Sigmoid colon (tissue), 7 donors: ENCODE data around the gene FBXL7. TPM values are rescaled to one million over a fixed set of nuclear protein-coding genes. Genes with fewer than 3 reads are reported as not detected.

Experiments
- DNase-seq: peaks from one replicate; pipeline ENCODE4 v3.0.0-alpha.2; 2019
- H3K27ac ChIP-seq, 4 donors: fragments of 200-600 bp; sonication (generic); one replicate each; pipeline ENCODE4 v1.5.1; 2016 to 2019; ENCODE audit warnings: mild to moderate bottlenecking in 1 of 4
- H3K27me3 ChIP-seq, 3 donors: fragments of 200-600 bp; sonication (generic); one replicate each; pipeline ENCODE4 v1.5.1; 2019; ENCODE audit warnings: mild to moderate bottlenecking in 1 of 3
- H3K36me3 ChIP-seq, 4 donors: fragments of 200-600 bp; sonication (generic); one replicate each; pipeline ENCODE4 v1.5.1; 2016 to 2019
- H3K4me1 ChIP-seq, 4 donors: fragments of 200-600 bp; sonication (generic); one replicate each; pipeline ENCODE4 v1.5.1; 2017 to 2019
- H3K4me3 ChIP-seq, 4 donors: fragments of 200-600 bp; sonication (generic); one replicate each; pipeline ENCODE4 v1.5.1; 2017 to 2019; ENCODE audit warnings: mild to moderate bottlenecking in 2 of 4, moderate library complexity in 1 of 4
- H3K9me3 ChIP-seq, 4 donors: fragments of 200-600 bp in 3 of 4; sonication (generic) in 3 of 4; one replicate each; pipeline versions ENCODE4 v1.5.1 to v1.6.1; 2013 to 2019
- EP300 ChIP-seq, 4 donors: sonication (generic); formaldehyde crosslinking; IDR thresholded peaks; one replicate each; pipeline ENCODE4 v1.6.1; 2017; ENCODE audit warnings: antibody characterized with exemption in 4 of 4
- POLR2A ChIP-seq, 2 donors: fragments of 450-650 bp; IDR thresholded peaks; one replicate each; pipeline ENCODE4 v1.6.1; 2016; ENCODE audit warnings: antibody characterized with exemption in 2 of 2, mild to moderate bottlenecking in 2 of 2, moderate library complexity in 2 of 2
- POLR2AphosphoS5 ChIP-seq, 4 donors: sonication (generic); formaldehyde crosslinking; IDR thresholded peaks; one replicate each; pipeline ENCODE4 v1.6.1; 2017; ENCODE audit warnings: antibody characterized with exemption in 4 of 4
- WGBS, 2 donors: extraction: QIAGEN DNeasy Blood & Tissue Kit; methylation state at CpG; one replicate each; pipeline ENCODE4 v1.1.7; 2013; 5-methylcytosine and 5-hydroxymethylcytosine counted together
- intact Hi-C: fragments of 100-400 bp; cut with DNase I; formaldehyde crosslinking; loops from one replicate; pipeline ENCODE4 v1.15.1; 2023
- polyA plus RNA-seq, 3 donors: library from polyadenylated mRNA; stranded (reverse); fragments of 200-250 nt; gene quantifications; one replicate each; pipeline ENCODE4 v1.2.3, GENCODE V29; 2013
- total RNA-seq, 4 donors: library from RNA; depleted of rRNA; stranded (reverse); fragments of >200 nt; gene quantifications; one replicate each; pipeline ENCODE4 v1.1.0, GENCODE V29; 2016
- TF ChIP-seq, protein P1 (sequence below), 4 experiments: fragments of 450-650 bp in 3 of 4; fragments of 200-600 bp in 1 of 4; IDR thresholded peaks; one replicate each; pipeline ENCODE4 v1.5.1; 2016 to 2019; ENCODE audit warnings: antibody characterized with exemption in 4 of 4, mild to moderate bottlenecking in 3 of 4, moderate library complexity in 2 of 4
- donor health status: healthy with polysubstance abuse.
- donor health status: Bipolar disorder and iron deficiency.
- donor health status: healthy.

Gene FBXL7
- total and polyA plus RNA-seq, 7 donors = 0.92 to 44.3 (median 18.2) TPM

- peaks cover 0 to 31% (median 17%) of the 10 kb centered on the region in 4 donors for H3K4me1 ChIP-seq
- intact Hi-C loops = no loop called here
- 60 to 75% methylated on average over 5 of the region's 5 CpGs for WGBS, 2 donors
- H3K27me3 ChIP-seq = no peaks in the 10 kb centered on the region
- no peak overlapping the region for H3K4me3 ChIP-seq
- no peaks in the 10 kb centered on the region for H3K36me3 ChIP-seq
- no peak overlapping the region for H3K27ac ChIP-seq
- H3K9me3 ChIP-seq = no peaks in the 10 kb centered on the region
- DNase-seq = no peak
- no peak for TF ChIP-seq POLR2A (IDR thresholded peaks at IDR 0.05)
- TF ChIP-seq, protein P1, sequence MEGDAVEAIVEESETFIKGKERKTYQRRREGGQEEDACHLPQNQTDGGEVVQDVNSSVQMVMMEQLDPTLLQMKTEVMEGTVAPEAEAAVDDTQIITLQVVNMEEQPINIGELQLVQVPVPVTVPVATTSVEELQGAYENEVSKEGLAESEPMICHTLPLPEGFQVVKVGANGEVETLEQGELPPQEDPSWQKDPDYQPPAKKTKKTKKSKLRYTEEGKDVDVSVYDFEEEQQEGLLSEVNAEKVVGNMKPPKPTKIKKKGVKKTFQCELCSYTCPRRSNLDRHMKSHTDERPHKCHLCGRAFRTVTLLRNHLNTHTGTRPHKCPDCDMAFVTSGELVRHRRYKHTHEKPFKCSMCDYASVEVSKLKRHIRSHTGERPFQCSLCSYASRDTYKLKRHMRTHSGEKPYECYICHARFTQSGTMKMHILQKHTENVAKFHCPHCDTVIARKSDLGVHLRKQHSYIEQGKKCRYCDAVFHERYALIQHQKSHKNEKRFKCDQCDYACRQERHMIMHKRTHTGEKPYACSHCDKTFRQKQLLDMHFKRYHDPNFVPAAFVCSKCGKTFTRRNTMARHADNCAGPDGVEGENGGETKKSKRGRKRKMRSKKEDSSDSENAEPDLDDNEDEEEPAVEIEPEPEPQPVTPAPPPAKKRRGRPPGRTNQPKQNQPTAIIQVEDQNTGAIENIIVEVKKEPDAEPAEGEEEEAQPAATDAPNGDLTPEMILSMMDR (IDR thresholded peaks at IDR 0.05) = no peak
- TF ChIP-seq POLR2AphosphoS5 (IDR thresholded peaks at IDR 0.05) = no peak
- no peak for TF ChIP-seq EP300 (IDR thresholded peaks at IDR 0.05)
Measured at GRCh38 chr5:15741591-15741990, 241.6 kb downstream of the FBXL7 start.

GRCh38 chr5:15746833-15747232 lies 246.9 kb downstream of the FBXL7 start:
- Histone ChIP-seq H3K36me3 (no peaks in the 10 kb centered on the region), H3K27ac (no peak overlapping the region), H3K9me3 (no peaks in the 10 kb centered on the region), H3K4me3 (no peak overlapping the region), H3K4me1 (peaks cover 0 to 5% (median 1%) of the 10 kb centered on the region in 4 donors), H3K27me3 (no peaks in the 10 kb centered on the region)
- 39 to 59% methylated on average over 2 of the region's 2 CpGs for WGBS, 2 donors
- DNase-seq = no peak
- intact Hi-C loops = no loop called here
- no peak for TF ChIP-seq POLR2AphosphoS5 (IDR thresholded peaks at IDR 0.05)

DNA sequence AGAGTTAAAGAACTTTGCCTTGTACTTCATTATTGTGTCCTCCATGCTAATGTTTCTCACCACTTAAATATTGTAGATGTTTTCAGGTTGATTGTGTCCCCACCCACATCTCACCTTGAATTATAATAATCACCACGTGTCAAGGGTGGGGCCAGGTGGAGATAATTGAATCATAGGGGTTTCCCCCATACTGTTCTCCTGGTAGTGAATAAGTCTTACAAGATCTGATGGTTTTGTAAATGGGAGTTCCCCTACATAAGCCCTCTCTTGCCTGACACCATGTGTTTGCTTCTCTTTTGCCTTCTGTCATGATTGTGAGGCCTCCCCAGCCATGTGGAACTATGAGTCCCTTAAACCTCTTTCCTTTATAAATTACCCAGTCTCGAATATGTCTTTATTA lies 248.3 kb downstream of the FBXL7 start:
- TF ChIP-seq EP300 (IDR thresholded peaks at IDR 0.05) = no peak
- TF ChIP-seq, protein P1 (IDR thresholded peaks at IDR 0.05) = no peak
- TF ChIP-seq POLR2A (IDR thresholded peaks at IDR 0.05) = no peak
- no peak for TF ChIP-seq POLR2AphosphoS5 (IDR thresholded peaks at IDR 0.05)
- intact Hi-C loops = no loop called here
- WGBS, 2 donors = 32 to 64% methylated on average over 2 of the region's 2 CpGs

GRCh38 chr5:15752663-15753285 lies 252.8 kb downstream of the FBXL7 start:
- intact Hi-C loops = no loop called here
- TF ChIP-seq, protein P1 (IDR thresholded peaks at IDR 0.05) = no peak
- no peak for TF ChIP-seq EP300 (IDR thresholded peaks at IDR 0.05)
- no peak for TF ChIP-seq POLR2A (IDR thresholded peaks at IDR 0.05)
- no peak for TF ChIP-seq POLR2AphosphoS5 (IDR thresholded peaks at IDR 0.05)
- peaks cover 0 to 5% (median 0%) of the 10 kb centered on the region in 4 donors for H3K9me3 ChIP-seq
- H3K36me3 ChIP-seq = no peaks in the 10 kb centered on the region
- no peak overlapping the region for H3K27ac ChIP-seq
- H3K4me1 ChIP-seq = peaks cover 0 to 16% (median 3%) of the 10 kb centered on the region in 4 donors
- peak; percentile 72 for DNase-seq
- WGBS, 2 donors = 68 to 71% methylated on average over 10 of the region's 10 CpGs
- no peaks in the 10 kb centered on the region for H3K27me3 ChIP-seq
- H3K4me3 ChIP-seq = peak overlapping the region in 3 of 4 donors; percentile 13 to 24 (median 18)

More for the DNA sequence above, 248.3 kb downstream of the FBXL7 start:
- H3K9me3 ChIP-seq = no peaks in the 10 kb centered on the region
- peaks cover 0 to 13% (median 3%) of the 10 kb centered on the region in 4 donors for H3K4me1 ChIP-seq
- DNase-seq = no peak
- H3K36me3 ChIP-seq = no peaks in the 10 kb centered on the region
- no peak overlapping the region for H3K27ac ChIP-seq
- H3K4me3 ChIP-seq = no peak overlapping the region
- H3K27me3 ChIP-seq = no peaks in the 10 kb centered on the region

DNA sequence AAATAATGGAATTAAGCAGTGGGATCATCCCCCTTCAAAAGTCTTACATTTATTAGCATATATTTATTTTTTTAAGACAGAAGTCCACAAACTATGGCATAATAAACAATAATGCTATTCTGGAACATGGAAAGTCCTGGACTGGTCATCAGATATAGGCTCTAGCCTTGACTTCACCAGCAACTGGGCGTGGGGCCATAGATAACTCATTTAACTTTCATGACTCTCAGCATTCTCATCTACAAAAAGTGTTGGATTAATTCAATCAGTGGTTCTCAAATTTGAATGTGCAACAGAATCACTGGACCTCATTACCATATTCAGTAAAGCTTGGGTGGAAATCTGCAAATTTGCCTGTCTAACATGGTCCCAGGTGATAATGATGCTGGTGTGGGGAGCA lies 253.8 kb downstream of the FBXL7 start:
- WGBS, 2 donors = 48 to 87% methylated on average over 1 of the region's 1 CpG
- no peak overlapping the region for H3K4me3 ChIP-seq
- TF ChIP-seq EP300 (IDR thresholded peaks at IDR 0.05) = no peak
- no peak for TF ChIP-seq POLR2A (IDR thresholded peaks at IDR 0.05)
- TF ChIP-seq, protein P1 (IDR thresholded peaks at IDR 0.05) = no peak
- TF ChIP-seq POLR2AphosphoS5 (IDR thresholded peaks at IDR 0.05) = no peak
- H3K9me3 ChIP-seq = peaks cover 0 to 5% (median 0%) of the 10 kb centered on the region in 4 donors
- no peak overlapping the region for H3K27ac ChIP-seq
- DNase-seq = no peak
- H3K4me1 ChIP-seq = peaks cover 0 to 16% (median 3%) of the 10 kb centered on the region in 4 donors
- H3K36me3 ChIP-seq = no peaks in the 10 kb centered on the region
- no peaks in the 10 kb centered on the region for H3K27me3 ChIP-seq
- intact Hi-C loops = no loop called here
